NOMO-1 (cell line): ENCODE measurements around the gene PGRMC2.
A peak's percentile ranks its signal among the peaks of the same experiment; 100 is the strongest.

Experiments
- DNase-seq, 2 experiments: peaks; one replicate each; lab custom pipeline; 2025; ENCODE audit not compliant: unreplicated experiment in 2 of 2; lab: John Stamatoyannopoulos, UW

PGRMC2 gene

GRCh38 chr4:128287141-128287870, at the start of gene PGRMC2:
PGRMC2 (minus strand) TSS chr4:128287813; CDS start chr4:128287790, 23 bp downstream.
- DNase-seq, result peak in 1 of 2 experiments; percentile 26

GRCh38 chr4:128335541-128335940, 47.9 kb upstream of the PGRMC2 start:
- no peak for DNase-seq

- DNase-seq, result no peak
Measured at GRCh38 chr4:128334256-128334655, 46.6 kb upstream of the PGRMC2 start.

- DNase-seq, result no peak
Measured at GRCh38 chr4:128333309-128334018, 45.9 kb upstream of the PGRMC2 start.

GRCh38 chr4:128332081-128332480, 44.5 kb upstream of the PGRMC2 start:
- no peak for DNase-seq

- DNase-seq, result no peak
Measured at GRCh38 chr4:128329638-128330037, 42.0 kb upstream of the PGRMC2 start.

GRCh38 chr4:128328106-128328505, 40.5 kb upstream of the PGRMC2 start:
- DNase-seq, result no peak

- no peak for DNase-seq
Measured at GRCh38 chr4:128323401-128323800, 35.8 kb upstream of the PGRMC2 start.

GRCh38 chr4:128322986-128323385, 35.4 kb upstream of the PGRMC2 start:
- no peak for DNase-seq

- DNase-seq, result no peak
Measured at GRCh38 chr4:128322311-128322710, 34.7 kb upstream of the PGRMC2 start.

GRCh38 chr4:128320656-128321055, 33.0 kb upstream of the PGRMC2 start:
- no peak for DNase-seq

GRCh38 chr4:128315756-128316520, 28.3 kb upstream of the PGRMC2 start:
- DNase-seq, result no peak

- no peak for DNase-seq
Measured at GRCh38 chr4:128311659-128312403, 24.2 kb upstream of the PGRMC2 start.

GRCh38 chr4:128310266-128310697, 22.7 kb upstream of the PGRMC2 start:
- DNase-seq, result no peak

- DNase-seq, result no peak
Measured at GRCh38 chr4:128309585-128309984, 22.0 kb upstream of the PGRMC2 start.

- DNase-seq, result no peak
Measured at GRCh38 chr4:128308986-128309385, 21.4 kb upstream of the PGRMC2 start.

GRCh38 chr4:128307123-128307571, 19.5 kb upstream of the PGRMC2 start:
- DNase-seq, result no peak

- no peak for DNase-seq
Measured at GRCh38 chr4:128305942-128306341, 18.3 kb upstream of the PGRMC2 start.

GRCh38 chr4:128303986-128304385, 16.4 kb upstream of the PGRMC2 start:
- DNase-seq, result no peak

GRCh38 chr4:128303405-128303785, 15.8 kb upstream of the PGRMC2 start:
- no peak for DNase-seq

- DNase-seq, result no peak
Measured at GRCh38 chr4:128301979-128302378, 14.4 kb upstream of the PGRMC2 start.
